Tibial artery (tissue), 4 donors: Measurements from ENCODE around the gene ANKRD50.

Experiments
- DNase-seq, 2 donors: peaks; one replicate each; pipeline ENCODE4 v3.0.0-alpha.2; 2019
- H3K27ac ChIP-seq, 2 donors: fragments of 200-600 bp; sonication (generic) in 1 of 2; 1 replicate in 1 of 2; 2 replicates in 1 of 2; pipeline ENCODE4 v1.5.1; 2018 to 2019; ENCODE audit warnings: mild to moderate bottlenecking in 1 of 2
- H3K27me3 ChIP-seq, 2 donors: fragments of 200-600 bp; sonication (generic) in 1 of 2; one replicate each; pipeline versions ENCODE4 v1.5.1 to v1.6.0; 2016 to 2019
- H3K36me3 ChIP-seq, 3 donors: fragments of 200-600 bp; sonication (generic) in 2 of 3; one replicate each; pipeline ENCODE4 v1.5.1; 2016 to 2019; ENCODE audit warnings: mild to moderate bottlenecking in 2 of 3
- H3K4me1 ChIP-seq, 4 donors: fragments of 200-600 bp; sonication (generic) in 2 of 4; 1 replicate in 3 of 4; 2 replicates in 1 of 4; pipeline ENCODE4 v1.5.1; 2016 to 2019
- H3K4me3 ChIP-seq, 2 donors: fragments of 200-600 bp; sonication (generic) in 1 of 2; 1 replicate in 1 of 2; 2 replicates in 1 of 2; pipeline ENCODE4 v1.5.1; 2018 to 2019; ENCODE audit warnings: mild to moderate bottlenecking in 2 of 2
- H3K9me3 ChIP-seq, 3 donors: fragments of 200-600 bp; sonication (generic) in 1 of 3; one replicate each; pipeline ENCODE4 v1.5.1; 2016 to 2019
- CTCF ChIP-seq, 2 experiments: fragments of 200-600 bp in 1 of 2; fragments of 450-650 bp in 1 of 2; IDR thresholded peaks; one replicate each; pipeline ENCODE4 v1.5.1; 2017 to 2019; ENCODE audit warnings: antibody characterized with exemption in 2 of 2, mild to moderate bottlenecking in 1 of 2, moderate library complexity in 1 of 2
- intact Hi-C: fragments of 100-400 bp; cut with DNase I; formaldehyde crosslinking; loops from one replicate; pipeline ENCODE4 v1.15.0; 2023; ENCODE audit warnings: low total_unique reads

The ANKRD50 gene

GRCh38 chr4:124694306-124694705, 18.2 kb downstream of the ANKRD50 start:
- intact Hi-C loops: no loop called here
- DNase-seq: no peak
- Histone ChIP-seq H3K36me3 (peaks cover 0 to 3% (median 0%) of the 10 kb centered on the region in 3 donors), H3K27me3 (no peaks in the 10 kb centered on the region), H3K27ac (peak overlapping the region in 1 of 2 donors; percentile 7), H3K9me3 (peaks cover 0 to 12% (median 0%) of the 10 kb centered on the region in 3 donors), H3K4me1 (peaks cover 0 to 17% (median 0%) of the 10 kb centered on the region in 4 donors), H3K4me3 (no peak overlapping the region)
- no peak for TF ChIP-seq CTCF (IDR thresholded peaks at IDR 0.05)

GRCh38 chr4:124691801-124692200, 20.7 kb downstream of the ANKRD50 start:
- no peak for DNase-seq
- H3K27ac ChIP-seq: no peak overlapping the region
- no peak overlapping the region for H3K4me3 ChIP-seq
- H3K4me1 ChIP-seq: peaks cover 0 to 15% (median 0%) of the 10 kb centered on the region in 4 donors
- H3K36me3 ChIP-seq: peaks cover 0 to 3% (median 0%) of the 10 kb centered on the region in 3 donors
- peaks cover 0 to 11% (median 0%) of the 10 kb centered on the region in 3 donors for H3K9me3 ChIP-seq
- intact Hi-C loops: no loop called here
- H3K27me3 ChIP-seq: no peaks in the 10 kb centered on the region
- TF ChIP-seq CTCF (IDR thresholded peaks at IDR 0.05): no peak

- H3K27me3 ChIP-seq: no peaks in the 10 kb centered on the region
- H3K4me3 ChIP-seq: no peak overlapping the region
- no peaks in the 10 kb centered on the region for H3K9me3 ChIP-seq
- no peak for DNase-seq
- H3K36me3 ChIP-seq: no peaks in the 10 kb centered on the region
- TF ChIP-seq CTCF (IDR thresholded peaks at IDR 0.05): no peak
- H3K4me1 ChIP-seq: peaks cover 0 to 7% (median 0%) of the 10 kb centered on the region in 4 donors
- H3K27ac ChIP-seq: no peak overlapping the region
- intact Hi-C loops: no loop called here
Measured at GRCh38 chr4:124686279-124686678, 26.3 kb downstream of the ANKRD50 start.

- H3K4me1 ChIP-seq: peaks cover 0 to 7% (median 0%) of the 10 kb centered on the region in 4 donors
- intact Hi-C loops: no loop called here
- H3K9me3 ChIP-seq: no peaks in the 10 kb centered on the region
- DNase-seq: no peak
- no peak overlapping the region for H3K4me3 ChIP-seq
- H3K27me3 ChIP-seq: no peaks in the 10 kb centered on the region
- H3K27ac ChIP-seq: no peak overlapping the region
- no peaks in the 10 kb centered on the region for H3K36me3 ChIP-seq
- TF ChIP-seq CTCF (IDR thresholded peaks at IDR 0.05): no peak
Measured at GRCh38 chr4:124685851-124686250, 26.7 kb downstream of the ANKRD50 start.

- Histone ChIP-seq H3K4me3 (no peak overlapping the region), H3K27me3 (no peaks in the 10 kb centered on the region), H3K9me3 (no peaks in the 10 kb centered on the region), H3K27ac (no peak overlapping the region), H3K4me1 (peaks cover 0 to 8% (median 3%) of the 10 kb centered on the region in 4 donors), H3K36me3 (no peaks in the 10 kb centered on the region)
- no peak for DNase-seq
- no peak for TF ChIP-seq CTCF (IDR thresholded peaks at IDR 0.05)
- intact Hi-C loops: no loop called here
Measured at GRCh38 chr4:124684301-124684700, 28.2 kb downstream of the ANKRD50 start.

- Histone ChIP-seq H3K27ac (no peak overlapping the region), H3K36me3 (no peaks in the 10 kb centered on the region), H3K9me3 (no peaks in the 10 kb centered on the region), H3K4me1 (peaks cover 0 to 15% (median 4%) of the 10 kb centered on the region in 4 donors), H3K27me3 (no peaks in the 10 kb centered on the region), H3K4me3 (no peak overlapping the region)
- intact Hi-C loops: no loop called here
- no peak for DNase-seq
- no peak for TF ChIP-seq CTCF (IDR thresholded peaks at IDR 0.05)
Measured at GRCh38 chr4:124682384-124682783, 30.1 kb downstream of the ANKRD50 start.
